ENCODE data around the gene NHEJ1. TPM values are rescaled to one million over a fixed set of nuclear protein-coding genes. Genes with fewer than 3 reads are reported as not detected.

NHEJ1 gene, protein sequence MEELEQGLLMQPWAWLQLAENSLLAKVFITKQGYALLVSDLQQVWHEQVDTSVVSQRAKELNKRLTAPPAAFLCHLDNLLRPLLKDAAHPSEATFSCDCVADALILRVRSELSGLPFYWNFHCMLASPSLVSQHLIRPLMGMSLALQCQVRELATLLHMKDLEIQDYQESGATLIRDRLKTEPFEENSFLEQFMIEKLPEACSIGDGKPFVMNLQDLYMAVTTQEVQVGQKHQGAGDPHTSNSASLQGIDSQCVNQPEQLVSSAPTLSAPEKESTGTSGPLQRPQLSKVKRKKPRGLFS
- 15.4 and 17.7 TPM in 2 replicates for total RNA-seq
- long read RNA-seq, transcript NHEJ1-201 (8 exons, 2,094 nt), result major isoform, 64 of 73 reads
- long read RNA-seq, partial matches to known transcripts, result 2 of 73 reads
- long read RNA-seq, other reads (novel, unspliced or antisense), result 7 of 73 reads

DNA sequence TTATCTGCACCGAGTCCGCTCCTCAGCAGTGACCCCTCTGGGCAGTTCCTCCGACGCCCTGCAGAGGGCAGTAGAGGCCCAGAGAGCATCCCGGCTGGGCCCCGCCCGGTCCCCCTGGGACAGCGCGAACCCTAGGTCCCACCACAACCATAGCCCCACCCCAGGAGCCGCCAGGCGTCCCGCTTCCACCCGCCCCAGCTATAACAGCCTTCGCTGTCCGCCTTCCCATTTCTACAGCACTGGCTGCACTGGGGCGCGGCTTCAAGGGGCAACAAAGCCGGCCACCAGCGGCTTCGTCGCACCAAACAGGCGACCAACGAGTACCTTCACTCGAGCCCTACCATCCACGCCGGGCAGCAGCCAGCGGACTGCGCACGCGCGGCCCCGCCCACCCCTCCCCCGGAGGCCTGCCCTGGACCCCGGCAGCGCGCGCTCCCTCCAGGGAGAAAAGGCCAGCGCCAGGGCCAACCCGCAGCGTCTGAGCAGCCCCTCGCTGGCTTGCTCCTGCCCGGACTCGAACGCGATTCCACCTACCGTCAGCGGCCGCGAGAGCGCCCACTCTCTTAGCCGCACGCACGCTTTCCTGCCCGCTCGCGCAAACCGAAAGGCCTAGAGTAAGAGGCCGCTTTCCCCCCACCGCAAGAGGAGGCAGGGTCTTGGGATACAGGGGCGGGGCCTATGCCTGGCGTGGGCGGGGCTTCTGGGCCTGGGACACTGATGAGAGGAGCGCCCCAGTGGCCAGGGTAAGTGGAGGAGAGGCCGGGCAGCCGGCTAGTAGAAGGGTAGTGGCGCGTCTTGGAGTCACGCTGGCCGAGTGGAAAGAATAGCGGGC lies at the start of gene NHEJ1:
TSS of gene NHEJ1 (minus strand) at position 630 of the 832 bp plus-strand sequence. CDS start 2,453 bp downstream, outside the sequence.
- H3K4me1 Mint-ChIP-seq (ENCODE audit: low read depth), result peaks cover 5% of the 10 kb centered on the region
- H3K36me3 Mint-ChIP-seq (ENCODE audit: insufficient read depth), result peaks cover 3% of the 10 kb centered on the region

GRCh38 chr2:219209236-219210195 lies 48.9 kb upstream of the NHEJ1 start:
- Mint-ChIP-seq H3K27me3 (no peaks in the 10 kb centered on the region), H3K36me3 (ENCODE audit: insufficient read depth) (peaks cover 17% of the 10 kb centered on the region), H3K9me3 (ENCODE audit: low read depth) (no peaks in the 10 kb centered on the region), H3K4me3 (ENCODE audit: low read depth) (no peak overlapping the region), H3K27ac (no peak overlapping the region), H3K4me1 (ENCODE audit: low read depth) (peaks cover 11% of the 10 kb centered on the region)
- DNase-seq (ENCODE audit: low spot score, unreplicated experiment), result no peak
- TF ChIP-seq CTCF (IDR thresholded peaks at IDR 0.05; ENCODE audit: unreplicated experiment), result no peak

More for the DNA sequence above, at the start of gene NHEJ1:
- DNase-seq (ENCODE audit: low spot score, unreplicated experiment), result peak; percentile 91
- Mint-ChIP-seq H3K4me3 (ENCODE audit: low read depth) (peak within 1 kb of the TSS; percentile 89), H3K27ac (peak within 1 kb of the TSS; percentile 98), H3K9me3 (ENCODE audit: low read depth) (no peaks in the 10 kb centered on the region), H3K27me3 (peaks cover 7% of the 10 kb centered on the region)
- TF ChIP-seq CTCF (IDR thresholded peaks at IDR 0.05; ENCODE audit: unreplicated experiment), result peak; percentile 98

- Mint-ChIP-seq H3K27me3 (peaks cover 4% of the 10 kb centered on the region), H3K36me3 (ENCODE audit: insufficient read depth) (peaks cover 11% of the 10 kb centered on the region), H3K4me1 (ENCODE audit: low read depth) (peaks cover 11% of the 10 kb centered on the region), H3K9me3 (ENCODE audit: low read depth) (no peaks in the 10 kb centered on the region), H3K4me3 (ENCODE audit: low read depth) (peak overlapping the region; percentile 89), H3K27ac (peak overlapping the region; percentile 22)
- no peak for DNase-seq (ENCODE audit: low spot score, unreplicated experiment)
- no peak for TF ChIP-seq CTCF (IDR thresholded peaks at IDR 0.05; ENCODE audit: unreplicated experiment)
Measured at GRCh38 chr2:219207884-219208740, 47.5 kb upstream of the NHEJ1 start.

- peaks cover 4% of the 10 kb centered on the region for H3K27me3 Mint-ChIP-seq
- DNase-seq (ENCODE audit: low spot score, unreplicated experiment), result no peak
- peak overlapping the region; percentile 89 for H3K4me3 Mint-ChIP-seq (ENCODE audit: low read depth)
- no peaks in the 10 kb centered on the region for H3K9me3 Mint-ChIP-seq (ENCODE audit: low read depth)
- peaks cover 11% of the 10 kb centered on the region for H3K36me3 Mint-ChIP-seq (ENCODE audit: insufficient read depth)
- peak overlapping the region; percentile 24 for H3K27ac Mint-ChIP-seq
- H3K4me1 Mint-ChIP-seq (ENCODE audit: low read depth), result peaks cover 11% of the 10 kb centered on the region
- no peak for TF ChIP-seq CTCF (IDR thresholded peaks at IDR 0.05; ENCODE audit: unreplicated experiment)
Measured at GRCh38 chr2:219207134-219207883, 46.7 kb upstream of the NHEJ1 start.

Data from progenitor cell of endocrine pancreas (in vitro differentiated cells).